ENCODE measurements around the gene COL1A1.

The COL1A1 gene

GRCh38 chr17:50199803-50200456 lies 1.5 kb downstream of the COL1A1 start:
- no peak for FAIRE-seq

- FAIRE-seq = no peak
These were observed 2.1 kb downstream of the COL1A1 start for GRCh38 chr17:50199211-50199802.

- FAIRE-seq = no peak
These were observed 3.3 kb downstream of the COL1A1 start for GRCh38 chr17:50198026-50198669.

- FAIRE-seq = no peak
These were observed 4.6 kb downstream of the COL1A1 start for GRCh38 chr17:50196826-50197225.

- no peak for FAIRE-seq
These were observed 5.4 kb downstream of the COL1A1 start for GRCh38 chr17:50196036-50196435.

- no peak for FAIRE-seq
These were observed 6.2 kb downstream of the COL1A1 start for GRCh38 chr17:50194934-50195865.

GRCh38 chr17:50194140-50194933 lies 7.1 kb downstream of the COL1A1 start:
- FAIRE-seq = no peak

- no peak for FAIRE-seq
These were observed 8.7 kb downstream of the COL1A1 start for GRCh38 chr17:50192618-50193291.

- no peak for FAIRE-seq
These were observed 9.2 kb downstream of the COL1A1 start for GRCh38 chr17:50192144-50192617.

GRCh38 chr17:50191359-50192143 lies 9.9 kb downstream of the COL1A1 start:
- no peak for FAIRE-seq

- no peak for FAIRE-seq
These were observed 10.7 kb downstream of the COL1A1 start for GRCh38 chr17:50190603-50191358.

- no peak for FAIRE-seq
These were observed 11.2 kb downstream of the COL1A1 start for GRCh38 chr17:50190293-50190602.

- no peak for FAIRE-seq
These were observed 11.7 kb downstream of the COL1A1 start for GRCh38 chr17:50189550-50190292.

GRCh38 chr17:50188921-50189549 lies 12.4 kb downstream of the COL1A1 start:
- FAIRE-seq = no peak

- FAIRE-seq = no peak
These were observed 12.9 kb downstream of the COL1A1 start for GRCh38 chr17:50188531-50188920.

- FAIRE-seq = no peak
These were observed 13.5 kb downstream of the COL1A1 start for GRCh38 chr17:50187751-50188530.

- FAIRE-seq = no peak
These were observed 14.1 kb downstream of the COL1A1 start for GRCh38 chr17:50187394-50187725.

- FAIRE-seq = no peak
These were observed 14.6 kb downstream of the COL1A1 start for GRCh38 chr17:50186661-50187393.

Data from TTC549 (cell line).